Duodenal mucosa (tissue), 2 donors: Measurements from ENCODE around the gene PCGF3.

ENCODE experiments used
- H3K27ac ChIP-seq: one replicate; pipeline ENCODE4 v1.7.0; 2013; ENCODE audit warnings: low read depth, low read length
- H3K27me3 ChIP-seq, 2 donors: one replicate each; pipeline ENCODE4 v1.7.0; 2013; ENCODE audit warnings: low read length in 2 of 2, control low read depth in 1 of 2; ENCODE audit not compliant: insufficient read depth in 2 of 2, control insufficient read depth in 1 of 2
- H3K36me3 ChIP-seq, 2 donors: one replicate each; pipeline ENCODE4 v1.7.0; 2013; ENCODE audit warnings: low read length in 2 of 2, control low read depth in 1 of 2; ENCODE audit not compliant: insufficient read depth in 2 of 2, control insufficient read depth in 1 of 2
- H3K4me1 ChIP-seq, 2 donors: one replicate each; pipeline ENCODE4 v1.7.0; 2013; ENCODE audit warnings: low read length in 2 of 2, control low read depth in 1 of 2; ENCODE audit not compliant: insufficient read depth in 2 of 2, control insufficient read depth in 1 of 2
- H3K4me3 ChIP-seq, 2 donors: one replicate each; pipeline ENCODE4 v1.7.0; 2013; ENCODE audit warnings: low read length in 2 of 2, low read depth in 1 of 2
- H3K9ac ChIP-seq, 2 donors: one replicate each; pipeline ENCODE4 v1.7.0; 2013; ENCODE audit warnings: low read length in 2 of 2, low read depth in 1 of 2
- H3K9me3 ChIP-seq, 2 donors: one replicate each; pipeline ENCODE4 v1.7.0; 2013; ENCODE audit warnings: low read length in 2 of 2, control low read depth in 1 of 2; ENCODE audit not compliant: control insufficient read depth in 1 of 2

Gene PCGF3

GRCh38 chr4:781493-782216 lies 76.0 kb downstream of the PCGF3 start:
- Histone ChIP-seq H3K9ac (peak overlapping the region; percentile 94), H3K4me3 (peak overlapping the region; percentile 93 to 95), H3K27me3 (peaks cover 13 to 17% of the 10 kb centered on the region in 2 donors), H3K4me1 (peaks cover 31 to 36% of the 10 kb centered on the region in 2 donors), H3K36me3 (peaks cover 9 to 25% of the 10 kb centered on the region in 2 donors), H3K27ac (peak overlapping the region; percentile 88), H3K9me3 (no peaks in the 10 kb centered on the region)

DNA sequence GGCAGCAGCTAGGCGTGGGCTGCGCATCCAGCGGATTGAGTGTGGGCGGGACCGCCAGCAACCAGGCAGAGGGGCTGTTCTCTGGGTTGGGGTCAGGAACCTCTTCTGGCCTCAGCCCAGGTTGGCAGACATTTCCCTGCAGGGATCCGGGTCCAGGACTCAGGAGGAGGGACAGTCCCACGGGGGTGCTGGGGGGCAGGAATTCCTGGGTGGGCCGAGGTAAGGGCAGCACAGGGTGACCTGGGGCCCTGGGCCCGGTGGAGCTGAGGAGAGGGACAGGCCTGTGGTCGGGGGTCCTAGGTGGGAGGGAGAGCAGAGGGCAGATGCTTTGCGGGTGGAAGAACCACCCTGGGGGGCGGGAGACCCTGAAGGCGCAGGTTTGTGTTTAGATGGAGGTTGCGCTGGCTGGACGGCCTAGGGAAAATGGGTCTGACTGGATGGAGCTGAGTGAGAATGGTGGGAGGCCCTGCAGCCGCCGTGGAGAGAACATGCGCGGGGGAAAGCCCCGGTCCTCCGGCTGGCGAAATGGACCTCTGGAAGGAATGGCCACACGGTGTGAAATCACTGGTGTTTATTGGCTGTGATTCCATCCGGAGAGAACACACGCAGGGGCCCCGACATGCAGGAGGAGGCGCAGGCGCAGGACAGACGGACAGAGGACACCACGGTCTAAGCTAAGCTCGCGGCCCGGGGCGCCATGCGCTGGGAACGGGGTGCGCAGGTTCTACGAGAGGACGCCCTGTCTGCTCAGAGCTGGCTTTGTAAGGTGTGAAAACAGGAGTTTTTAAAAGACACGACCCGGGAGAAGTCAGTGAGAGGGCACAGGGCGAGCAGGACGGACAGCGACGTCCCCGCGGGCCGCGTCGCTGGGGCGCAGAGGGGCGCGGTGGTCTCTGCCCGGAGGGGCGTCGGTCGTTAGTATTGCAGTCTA lies 79.0 kb downstream of the PCGF3 start:
- Histone ChIP-seq H3K27ac (no peak overlapping the region), H3K9ac (no peak overlapping the region), H3K4me1 (peaks cover 22 to 51% of the 10 kb centered on the region in 2 donors), H3K27me3 (peaks cover 27 to 32% of the 10 kb centered on the region in 2 donors), H3K4me3 (peak overlapping the region in 1 of 2 donors; percentile 15), H3K36me3 (peaks cover 0 to 3% of the 10 kb centered on the region in 2 donors), H3K9me3 (no peaks in the 10 kb centered on the region)

- Histone ChIP-seq H3K4me1 (peaks cover 13 to 48% of the 10 kb centered on the region in 2 donors), H3K9ac (no peak overlapping the region), H3K36me3 (no peaks in the 10 kb centered on the region), H3K4me3 (peak overlapping the region in 1 of 2 donors; percentile 15), H3K27me3 (peaks cover 28 to 32% of the 10 kb centered on the region in 2 donors), H3K9me3 (no peaks in the 10 kb centered on the region), H3K27ac (no peak overlapping the region)
These were observed 79.9 kb downstream of the PCGF3 start for GRCh38 chr4:785332-786073.

DNA sequence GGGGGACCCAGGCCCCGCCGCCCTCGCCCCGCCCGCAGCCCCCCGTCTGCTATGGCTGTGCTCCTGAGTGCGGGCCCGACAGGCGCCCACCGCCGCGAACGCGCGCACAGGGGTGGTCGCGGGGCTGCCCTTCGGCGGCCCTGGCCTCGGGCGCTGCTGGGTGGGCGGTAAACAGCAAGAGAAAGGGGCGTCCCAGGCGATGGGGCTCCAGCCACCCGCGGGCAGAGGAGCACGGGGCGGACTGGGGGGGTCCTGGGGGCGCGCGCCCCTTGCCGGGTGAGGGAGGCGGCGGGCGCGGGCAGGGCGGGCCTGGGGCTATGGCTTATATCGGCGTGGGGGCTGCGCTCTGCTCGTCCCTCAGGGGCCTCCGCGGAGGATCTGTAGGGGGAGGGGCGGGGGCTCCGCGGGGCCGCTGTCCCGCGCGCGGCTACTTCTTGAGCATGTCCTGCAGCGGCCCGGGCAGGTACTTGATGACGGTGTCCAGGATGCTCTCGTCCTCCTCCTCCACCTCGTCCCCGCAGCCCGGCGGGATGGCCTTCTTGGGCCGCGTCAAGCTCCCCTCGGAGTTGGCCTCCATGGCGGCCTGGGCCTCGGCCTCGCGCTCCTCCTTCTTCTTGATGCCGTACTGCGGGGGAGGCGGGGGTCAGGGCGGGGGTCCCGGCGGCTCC lies 80.6 kb downstream of the PCGF3 start:
- Histone ChIP-seq H3K27ac (no peak overlapping the region), H3K36me3 (no peaks in the 10 kb centered on the region), H3K4me3 (no peak overlapping the region), H3K4me1 (peaks cover 11 to 46% of the 10 kb centered on the region in 2 donors), H3K9ac (no peak overlapping the region), H3K27me3 (peaks cover 32% of the 10 kb centered on the region in 2 donors), H3K9me3 (no peaks in the 10 kb centered on the region)

DNA sequence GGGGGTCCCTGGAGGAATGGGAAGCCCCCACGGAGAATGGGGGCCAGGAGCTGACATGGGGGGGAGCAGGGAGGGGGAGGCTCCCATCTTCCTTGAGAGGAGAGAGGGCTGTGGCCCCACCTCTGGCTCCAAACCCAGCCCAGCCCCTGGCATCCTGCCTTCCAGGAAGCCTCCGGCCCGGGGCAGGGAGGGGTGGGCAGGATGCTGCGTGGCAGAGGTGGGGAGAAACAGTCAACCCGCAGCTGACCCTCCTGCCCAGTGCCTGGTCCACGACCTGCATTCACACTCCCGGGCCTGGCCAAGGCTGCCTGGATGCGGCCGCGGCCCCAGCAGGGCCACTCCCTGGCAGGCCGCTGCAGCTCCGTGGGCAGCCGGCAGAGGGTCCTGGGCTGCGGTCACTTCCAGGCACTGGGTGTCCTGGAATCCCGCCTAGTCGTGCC lies 81.2 kb downstream of the PCGF3 start:
- H3K4me1 ChIP-seq: peaks cover 11 to 48% of the 10 kb centered on the region in 2 donors
- H3K27me3 ChIP-seq: peaks cover 33 to 38% of the 10 kb centered on the region in 2 donors
- H3K36me3 ChIP-seq: no peaks in the 10 kb centered on the region
- H3K27ac ChIP-seq: no peak overlapping the region
- H3K9me3 ChIP-seq: no peaks in the 10 kb centered on the region
- H3K9ac ChIP-seq: no peak overlapping the region
- no peak overlapping the region for H3K4me3 ChIP-seq

DNA sequence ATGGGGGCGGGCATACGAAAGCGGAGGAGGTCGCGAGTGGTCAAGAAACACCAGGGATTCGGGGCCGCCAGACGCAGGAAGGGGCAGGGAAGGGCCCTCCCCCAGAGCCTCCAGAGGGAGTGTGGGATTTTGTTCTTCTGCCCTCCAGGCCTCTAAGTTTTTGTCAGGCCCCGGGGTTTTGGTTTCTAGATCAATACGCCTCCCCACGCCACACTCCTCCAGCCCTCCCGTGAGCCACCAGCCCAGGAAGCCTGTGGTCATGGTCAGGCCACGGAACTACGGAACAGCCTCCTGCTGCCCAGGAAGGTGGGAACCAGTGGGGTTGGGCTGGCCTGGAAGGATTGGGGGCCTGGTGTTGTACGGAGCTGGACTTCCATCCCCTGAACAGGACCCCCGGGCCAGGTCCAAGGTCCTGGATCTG lies 81.9 kb downstream of the PCGF3 start:
- Histone ChIP-seq H3K4me3 (no peak overlapping the region), H3K36me3 (no peaks in the 10 kb centered on the region), H3K9ac (no peak overlapping the region), H3K4me1 (peaks cover 9 to 49% of the 10 kb centered on the region in 2 donors), H3K9me3 (no peaks in the 10 kb centered on the region), H3K27ac (no peak overlapping the region), H3K27me3 (peaks cover 38 to 43% of the 10 kb centered on the region in 2 donors)

DNA sequence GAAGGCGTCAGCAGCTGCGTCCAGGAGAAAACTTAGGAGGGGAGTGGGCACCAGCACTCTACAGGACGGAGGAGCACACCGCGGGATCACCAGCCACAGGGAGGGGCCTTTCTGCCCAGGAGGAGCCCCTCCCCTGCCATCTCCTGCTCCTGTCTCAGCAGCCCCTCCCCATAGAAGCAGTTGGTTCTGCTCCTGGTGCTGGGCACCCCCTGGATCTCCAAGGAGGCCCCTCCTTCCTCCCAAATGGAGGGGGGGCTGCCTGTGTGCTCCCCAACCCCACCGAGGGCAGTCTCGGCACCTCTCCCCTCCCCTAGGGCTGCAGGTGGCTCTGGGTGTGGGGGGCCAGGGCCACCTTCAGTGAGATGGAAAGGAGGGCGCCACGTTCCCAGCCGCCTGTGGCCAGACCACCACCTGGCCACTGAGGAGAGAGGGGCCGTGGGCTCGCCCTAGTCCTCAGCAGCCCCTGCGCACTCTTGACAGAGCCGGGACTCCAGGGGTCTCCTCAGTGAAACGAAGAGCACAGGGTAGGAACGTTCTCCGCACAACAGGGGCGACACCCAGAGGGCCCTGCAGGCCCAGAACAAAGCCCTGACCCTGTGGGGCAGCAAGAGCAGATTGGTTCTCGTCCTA lies 82.5 kb downstream of the PCGF3 start:
- no peaks in the 10 kb centered on the region for H3K36me3 ChIP-seq
- H3K27ac ChIP-seq: no peak overlapping the region
- no peak overlapping the region for H3K4me3 ChIP-seq
- no peaks in the 10 kb centered on the region for H3K9me3 ChIP-seq
- peaks cover 15 to 48% of the 10 kb centered on the region in 2 donors for H3K4me1 ChIP-seq
- peaks cover 41 to 48% of the 10 kb centered on the region in 2 donors for H3K27me3 ChIP-seq
- H3K9ac ChIP-seq: no peak overlapping the region

DNA sequence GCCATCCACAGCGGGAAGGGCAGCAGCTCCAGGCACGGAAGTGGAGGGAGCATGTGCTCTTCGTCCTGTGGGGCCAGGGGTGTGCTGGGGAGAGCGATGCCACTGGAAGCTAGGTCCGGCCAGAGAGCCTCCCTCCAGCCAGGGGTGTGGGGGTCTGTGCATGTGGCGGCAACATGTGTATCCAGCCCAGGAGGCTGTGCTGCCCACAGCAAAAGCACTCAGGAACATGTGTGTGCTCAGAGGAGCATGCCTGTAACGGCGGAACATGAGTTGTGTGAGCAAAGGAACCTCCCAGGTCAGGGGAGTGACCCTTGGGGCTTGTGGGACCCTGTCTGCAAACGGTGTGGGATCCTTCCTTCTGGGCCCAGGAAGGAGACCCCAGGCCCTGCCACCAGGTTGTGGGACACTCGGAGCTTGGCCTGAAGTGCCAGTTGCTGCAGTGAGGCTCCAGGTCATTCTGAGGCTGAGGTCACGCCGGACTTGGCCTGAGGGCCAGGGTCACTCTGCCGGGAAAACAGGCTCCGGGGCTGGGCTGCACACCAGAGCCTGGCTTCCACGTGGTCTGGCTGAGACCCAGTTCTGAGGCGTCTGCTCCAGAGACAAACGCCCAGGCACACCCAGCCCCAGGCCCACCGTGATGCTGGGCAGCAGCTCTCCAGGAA lies 83.1 kb downstream of the PCGF3 start:
- no peaks in the 10 kb centered on the region for H3K9me3 ChIP-seq
- H3K4me3 ChIP-seq: no peak overlapping the region
- no peaks in the 10 kb centered on the region for H3K36me3 ChIP-seq
- H3K9ac ChIP-seq: no peak overlapping the region
- no peak overlapping the region for H3K27ac ChIP-seq
- H3K27me3 ChIP-seq: peaks cover 47 to 55% of the 10 kb centered on the region in 2 donors
- H3K4me1 ChIP-seq: peaks cover 16 to 48% of the 10 kb centered on the region in 2 donors
